T1000 (cell line): ENCODE measurements around the gene UBXN1.
"Not testable (repeated sequence)": the region's sequence is repeated elsewhere in the genome, so short reads cannot be mapped to it uniquely, and the experiment has no call there.

ENCODE experiments used
- DNase-seq: peaks from one replicate; lab custom pipeline; 2025; ENCODE audit warnings: mixed read lengths; lab: John Stamatoyannopoulos, UW

UBXN1 gene

GRCh38 chr11:62708392-62708791 lies 29.5 kb upstream of the UBXN1 start:
- DNase-seq, result no peak

DNA sequence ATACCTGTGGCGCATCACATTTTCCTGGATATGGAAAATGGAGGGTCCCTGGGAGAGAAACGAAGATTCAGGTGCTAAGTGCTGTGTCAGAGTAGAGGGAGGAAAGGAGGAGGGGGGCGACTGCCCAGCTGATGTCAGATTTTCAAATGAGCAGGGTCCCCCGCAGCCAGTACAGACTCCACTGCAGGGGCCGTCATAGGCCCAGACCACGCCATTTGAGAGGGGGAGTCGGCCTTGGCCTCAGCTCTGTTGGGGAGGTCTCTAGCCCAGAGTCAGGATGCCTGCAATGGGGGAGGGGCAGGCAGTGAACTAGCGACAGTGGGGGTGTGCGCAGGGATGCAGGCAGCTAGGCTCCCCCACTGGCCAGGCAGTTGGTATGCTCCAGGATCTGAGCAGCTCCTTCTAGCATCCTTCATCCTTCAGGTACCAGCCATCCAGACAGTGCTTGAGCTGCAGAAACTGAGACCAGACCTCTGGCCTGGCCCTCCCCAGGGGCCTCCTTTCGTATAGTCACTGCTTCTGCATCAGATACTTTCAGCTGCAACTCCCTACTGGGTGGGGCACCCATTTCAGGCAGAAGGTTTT lies 28.5 kb upstream of the UBXN1 start, which contains the start of the genes BSCL2 and GNG3:
Gene BSCL2, minus strand, starts transcription at position 148 of the 585 bp plus-strand sequence. CDS start 229 bp downstream, outside the sequence.
Gene GNG3, plus strand, starts transcription at position 400 of the 585 bp plus-strand sequence. CDS start 620 bp downstream, outside the sequence.
- no peak for DNase-seq

- no peak for DNase-seq
Observed at GRCh38 chr11:62706850-62707247, 28.0 kb upstream of the UBXN1 start.

GRCh38 chr11:62705880-62706849 lies 27.3 kb upstream of the UBXN1 start:
- DNase-seq, result peak; percentile 96

GRCh38 chr11:62705413-62705812 lies 26.5 kb upstream of the UBXN1 start:
- no peak for DNase-seq

GRCh38 chr11:62703921-62704320 lies 25.0 kb upstream of the UBXN1 start:
- DNase-seq, result not testable (repeated sequence)

GRCh38 chr11:62702246-62702645 lies 23.4 kb upstream of the UBXN1 start:
- DNase-seq, result no peak

GRCh38 chr11:62694455-62695167 lies 15.7 kb upstream of the UBXN1 start:
- peak; percentile 41 for DNase-seq

DNA sequence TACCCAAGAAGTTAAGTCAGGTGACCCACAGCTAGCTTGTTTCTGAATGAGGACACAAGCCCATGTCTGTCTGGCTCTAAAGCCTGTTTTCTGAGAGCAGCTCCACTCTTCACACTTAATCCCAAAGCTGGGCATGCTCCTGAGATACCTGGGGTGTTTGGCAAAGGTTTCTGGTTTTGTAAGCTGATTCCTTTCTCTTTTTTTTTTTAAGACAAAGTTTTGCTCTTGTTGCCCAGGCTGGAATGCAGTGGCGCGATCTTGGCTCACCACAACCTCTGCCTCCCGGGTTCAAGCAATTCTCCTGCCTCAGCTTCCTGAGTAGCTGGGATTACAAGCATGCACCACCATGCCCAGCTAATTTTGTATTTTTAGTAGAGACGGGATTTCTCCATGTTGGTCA lies 14.8 kb upstream of the UBXN1 start:
- not testable (repeated sequence) for DNase-seq

DNA sequence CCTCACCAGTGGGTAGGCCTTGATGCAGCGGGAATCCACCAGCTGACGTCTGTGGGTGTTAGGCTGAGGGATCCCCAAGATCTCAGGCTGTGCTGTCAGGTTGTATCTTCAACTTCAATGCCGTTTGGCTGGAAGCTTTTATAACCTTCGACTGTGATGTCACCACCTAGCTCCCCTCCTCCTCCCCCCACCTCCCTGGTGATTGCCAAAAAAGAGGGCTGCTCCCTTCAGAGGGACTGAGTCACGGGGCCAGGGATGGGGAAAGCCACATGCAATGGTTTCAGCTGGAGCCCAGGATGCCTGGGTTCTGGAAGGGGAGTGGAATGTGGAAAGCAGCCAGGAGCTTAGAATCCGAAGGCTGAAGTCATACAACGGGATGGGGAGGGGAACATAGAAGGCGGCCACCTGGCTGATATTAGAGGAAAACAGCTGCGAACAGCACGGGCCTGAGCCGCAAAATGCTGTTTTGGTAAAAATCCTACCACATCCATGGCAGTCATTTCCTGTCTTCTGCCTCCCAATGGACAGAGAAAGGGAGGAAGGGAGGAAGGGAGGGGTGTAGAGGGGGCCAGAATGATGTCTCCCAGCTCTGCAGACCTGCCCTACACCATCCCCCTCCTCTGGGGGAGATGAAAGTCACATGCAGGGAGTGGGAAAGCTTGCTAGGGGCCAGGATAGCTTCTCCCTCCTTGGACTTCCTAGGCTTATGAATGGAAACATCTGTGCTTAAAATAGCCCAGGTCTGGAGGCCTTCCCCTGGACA lies 10.7 kb upstream of the UBXN1 start, which contains the start of gene LRRN4CL:
Gene LRRN4CL, minus strand, starts transcription at position 110 of the 763 bp plus-strand sequence. CDS start 1,022 bp downstream, outside the sequence.
- DNase-seq, result peak; percentile 71

DNA sequence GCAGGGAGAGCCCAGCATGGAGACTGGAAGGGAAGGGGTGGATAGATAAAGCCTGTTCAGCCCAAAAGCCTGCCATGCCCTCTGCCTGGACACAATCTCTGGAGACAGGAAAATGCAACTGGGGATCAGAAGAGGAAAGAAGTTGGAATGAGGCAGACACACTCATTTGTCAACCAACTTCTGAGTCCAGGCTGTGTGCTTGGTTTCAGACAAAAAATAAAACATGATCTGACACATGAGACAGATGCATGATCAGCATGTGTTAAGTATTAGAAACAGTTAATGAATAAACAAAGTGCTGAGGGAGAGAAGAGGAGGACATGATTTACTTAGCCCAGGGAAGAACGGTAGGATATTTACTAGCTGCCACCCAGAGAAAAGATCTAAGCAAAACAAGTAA lies 9.6 kb upstream of the UBXN1 start:
- DNase-seq, result no peak

GRCh38 chr11:62687508-62688396 lies 8.9 kb upstream of the UBXN1 start:
- DNase-seq, result no peak

DNA sequence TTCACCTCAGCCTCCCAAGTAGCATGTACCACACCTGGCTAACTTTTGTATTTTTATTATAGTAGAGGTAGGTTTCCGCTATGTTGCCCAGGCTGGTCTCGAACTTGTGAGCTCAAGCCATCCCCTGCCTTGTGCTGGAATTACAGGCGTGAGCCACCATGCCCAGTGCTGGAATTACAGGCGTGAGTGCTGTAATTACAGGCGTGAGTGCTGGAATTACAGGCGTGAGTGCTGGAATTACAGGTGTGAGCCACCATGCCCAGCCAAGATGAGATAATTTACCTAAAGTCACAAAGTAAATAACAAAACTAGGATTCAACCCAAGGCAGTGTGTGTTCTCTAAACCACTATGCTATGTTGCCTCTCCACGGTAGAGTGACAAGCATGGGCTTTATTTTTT lies 3.6 kb upstream of the UBXN1 start:
- DNase-seq, result no peak

- DNase-seq, result peak; percentile 55
Observed at GRCh38 chr11:62680825-62681240, 2.0 kb upstream of the UBXN1 start.

DNA sequence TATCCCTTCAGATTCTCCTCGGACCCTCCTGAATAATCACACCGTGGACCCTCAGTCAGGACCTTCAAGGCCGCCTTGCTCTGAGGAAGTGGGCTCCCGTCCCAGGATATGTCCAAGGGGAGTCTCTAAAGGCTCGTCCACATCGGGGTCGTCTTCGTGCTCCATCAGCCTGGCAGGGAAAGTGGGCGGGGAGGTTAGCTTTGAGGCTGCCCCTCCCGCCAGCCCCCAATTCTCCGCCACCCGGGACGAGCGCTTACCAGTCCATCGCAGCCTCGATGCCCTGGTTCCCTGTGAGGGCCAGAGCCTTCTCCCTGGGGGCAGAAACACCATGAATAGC lies 472 bp downstream of the UBXN1 start:
- DNase-seq, result no peak

DNA sequence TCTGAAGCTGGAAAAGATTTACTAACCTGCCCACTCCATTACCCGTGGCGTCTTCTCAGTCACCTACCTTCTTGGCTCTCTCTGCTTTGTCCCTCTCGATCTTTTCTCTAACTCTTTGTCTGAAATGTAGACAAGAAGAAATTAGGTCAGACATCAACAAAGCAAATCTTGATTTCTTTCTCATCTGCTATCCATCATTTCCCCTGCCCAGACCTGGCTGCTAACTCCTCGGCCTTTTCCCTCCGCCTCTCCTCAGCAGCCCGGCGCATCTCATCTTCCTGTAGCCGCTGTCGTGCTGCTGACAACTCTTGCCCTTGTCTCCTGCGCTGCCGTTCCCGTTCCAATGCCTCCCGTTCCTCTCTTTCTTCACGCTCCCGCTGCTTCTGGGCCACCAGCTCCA lies 1.2 kb downstream of the UBXN1 start:
- DNase-seq, result no peak

DNA sequence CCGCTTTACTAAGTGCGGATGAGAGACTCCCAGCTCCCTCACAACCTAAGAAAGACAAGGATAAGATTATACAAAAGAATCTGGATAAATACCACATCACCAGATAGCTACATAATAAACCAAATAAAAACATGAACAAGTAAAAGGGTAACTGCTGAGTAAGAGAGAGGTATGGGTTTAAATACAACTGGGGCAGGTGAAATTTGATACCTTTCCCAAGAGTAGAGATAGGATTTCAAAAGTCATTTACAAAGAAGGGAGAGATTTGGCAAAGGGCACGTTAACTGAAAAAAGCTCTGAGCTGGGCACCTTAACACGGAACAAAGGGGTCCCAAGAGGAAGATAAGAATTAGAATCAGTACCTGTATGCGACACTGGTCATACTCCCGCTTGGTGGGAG lies 1.7 kb downstream of the UBXN1 start:
- no peak for DNase-seq

- DNase-seq, result no peak
Observed at GRCh38 chr11:62676698-62677097, 2.2 kb downstream of the UBXN1 start.

GRCh38 chr11:62675415-62675814 lies 3.5 kb downstream of the UBXN1 start:
- not testable (repeated sequence) for DNase-seq

GRCh38 chr11:62673196-62673525 lies 5.7 kb downstream of the UBXN1 start:
- no peak for DNase-seq
